HG03521 (cell line): Measurements from ENCODE around the gene KCNJ10.

ENCODE experiments used
- ATAC-seq: cut with Tn5 transposase; IDR thresholded peaks from one replicate; pipeline ENCODE4 v1.9.1; 2021; ENCODE audit warnings: mild to moderate bottlenecking, moderate library complexity; ENCODE audit not compliant: unreplicated experiment

Gene KCNJ10

DNA sequence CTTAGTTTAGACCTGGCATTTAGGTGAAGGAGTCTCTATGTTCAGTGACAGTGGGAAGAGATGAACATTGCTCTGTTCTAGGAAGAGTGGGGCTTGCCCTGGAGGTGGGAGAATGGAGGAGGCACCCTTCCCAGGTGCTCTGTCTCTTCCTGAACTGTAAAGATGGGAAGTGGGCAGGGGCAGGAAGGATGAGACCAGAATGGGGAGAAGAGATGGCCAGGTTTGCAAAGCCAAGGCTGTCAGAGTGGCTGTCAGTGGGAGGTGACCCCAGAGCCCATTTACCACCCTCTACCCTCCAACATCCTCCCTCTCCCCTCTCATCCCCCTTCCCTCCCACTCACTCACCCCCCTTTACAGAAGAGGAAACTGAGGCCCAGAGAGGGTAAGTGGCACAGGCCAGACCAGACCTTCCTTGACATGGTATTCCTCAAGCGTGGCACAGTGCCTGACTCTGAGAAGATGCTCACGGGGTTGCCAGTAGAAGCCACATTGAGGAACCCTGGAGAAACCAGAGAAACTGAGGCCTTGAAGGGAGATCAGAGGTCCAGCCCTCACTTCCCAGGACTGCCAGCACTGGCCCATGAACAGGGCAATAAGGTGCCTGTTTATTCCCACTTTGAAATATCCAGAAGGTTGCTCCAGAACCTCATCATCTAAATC, 29.9 kb upstream of the KCNJ10 start:
- ATAC-seq: no peak

DNA sequence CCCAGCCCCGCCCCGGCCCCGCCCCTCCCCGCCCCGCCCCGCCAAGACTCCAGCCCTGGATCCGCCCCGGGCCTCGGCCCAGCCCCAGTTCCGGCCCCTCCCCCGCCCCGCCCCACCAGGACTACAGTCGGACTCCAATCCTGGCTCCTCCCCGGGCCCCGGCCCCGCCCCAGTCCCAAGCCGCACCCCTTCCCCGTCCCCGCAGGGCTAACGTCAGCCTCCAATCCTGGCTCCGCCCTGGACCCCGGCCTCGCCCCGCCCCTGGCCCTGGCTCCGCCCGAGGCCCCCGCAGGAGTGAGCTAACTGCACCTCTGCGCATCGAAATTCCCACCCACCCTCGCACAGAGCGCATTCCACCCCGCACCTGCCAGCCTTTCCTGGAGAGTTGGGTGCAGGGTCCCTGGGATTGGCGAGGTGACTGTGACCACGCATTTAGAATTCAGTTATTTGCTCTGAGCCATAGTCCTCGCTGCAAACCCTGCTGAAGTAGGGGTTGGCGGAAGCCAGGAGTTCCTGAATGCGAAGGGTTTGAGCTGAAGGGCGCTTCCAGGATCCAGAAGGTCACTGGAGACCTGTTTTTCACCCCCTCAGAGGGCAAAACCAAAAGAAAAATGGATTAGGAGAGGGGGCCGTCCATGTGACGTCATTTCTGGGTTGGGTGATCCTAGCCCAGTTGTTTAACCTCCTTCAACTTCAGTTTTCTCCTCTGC, 29.0 kb upstream of the KCNJ10 start:
- peak; percentile 83 for ATAC-seq

DNA sequence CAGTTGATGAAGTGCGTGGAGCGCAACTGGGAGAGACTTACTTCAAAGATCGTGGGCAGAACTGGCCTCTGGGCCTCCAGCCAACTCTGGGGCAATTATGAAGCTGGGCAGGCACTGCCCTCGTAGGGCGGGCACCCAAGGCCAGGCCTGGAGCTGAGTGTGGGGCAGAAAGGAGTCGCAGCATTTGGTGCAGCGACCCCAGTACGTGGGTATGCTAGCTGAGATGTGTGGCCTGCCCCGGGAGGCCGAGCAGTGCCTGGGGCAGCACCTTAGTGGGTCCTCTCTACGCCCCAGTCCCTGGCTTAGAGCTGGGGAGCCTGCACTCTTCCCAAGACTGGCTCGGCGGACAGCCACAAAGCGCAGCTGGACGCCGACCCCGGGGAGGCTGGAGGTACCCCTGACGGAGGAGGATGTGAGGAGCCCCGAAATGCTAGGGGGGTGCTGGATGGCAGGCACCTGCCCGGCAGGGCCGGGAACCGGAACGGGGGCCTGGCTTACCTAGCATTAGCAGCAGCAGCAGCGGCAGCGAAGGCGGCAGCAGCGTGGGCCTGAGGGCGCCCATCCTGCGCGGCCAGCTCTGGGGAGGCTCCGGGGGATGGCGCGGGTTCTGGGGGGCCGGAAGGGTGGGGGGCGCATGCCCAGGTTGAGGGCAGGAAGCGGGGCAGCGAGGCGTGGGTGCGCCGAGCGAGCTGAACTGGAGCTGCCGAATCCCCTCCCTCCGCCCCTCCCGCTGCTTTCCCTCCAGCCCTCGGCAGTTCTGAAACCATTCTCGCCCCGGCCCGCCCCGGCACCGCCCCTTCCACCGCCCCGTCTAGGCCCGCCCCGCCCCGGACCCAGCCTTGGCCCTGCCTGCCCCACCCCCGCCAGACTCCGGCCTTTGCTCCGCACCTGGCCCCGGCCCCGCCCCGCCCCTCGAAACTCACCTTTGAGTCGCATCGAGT, 28.2 kb upstream of the KCNJ10 start, which contains the start of gene IGSF8:
TSS of gene IGSF8 (minus strand) at position 709 of the 941 bp plus-strand sequence. CDS start at position 562, 147 bp downstream.
- peak; percentile 54 for ATAC-seq

DNA sequence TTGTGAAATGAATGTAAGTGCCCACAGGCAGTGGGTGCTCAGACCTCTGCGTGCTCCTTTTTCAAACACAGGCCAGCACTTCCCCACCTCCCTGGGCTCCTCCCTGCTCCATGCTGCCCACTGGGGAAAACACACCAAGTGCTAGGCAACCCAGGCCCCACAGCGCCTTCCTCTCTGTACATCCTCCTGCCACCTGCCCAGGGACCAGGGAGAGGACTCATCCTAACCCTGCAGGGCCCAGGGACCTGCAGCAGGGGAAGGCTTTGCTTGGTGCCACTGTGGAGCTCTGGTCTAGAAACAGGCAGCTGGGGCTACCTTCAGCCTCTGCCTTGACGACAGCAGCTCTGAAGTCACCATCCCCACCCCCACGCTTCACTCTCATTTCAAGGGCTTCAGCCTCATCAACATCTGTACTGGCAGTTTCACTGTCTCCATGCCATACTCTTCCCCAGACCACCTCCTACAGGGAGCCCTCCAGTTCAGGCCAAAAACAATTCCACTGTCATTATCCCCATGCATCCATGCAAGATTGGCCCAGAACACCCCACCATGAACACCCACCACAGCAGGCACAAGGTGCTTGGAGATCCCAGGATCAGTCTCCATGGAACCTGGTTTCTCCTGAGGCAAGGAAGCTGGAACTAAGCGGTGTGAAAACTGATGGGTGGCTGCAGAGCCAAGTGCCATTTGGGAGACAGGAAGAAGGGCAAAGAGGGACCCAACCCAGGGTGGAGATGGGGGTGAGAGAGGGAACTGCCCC, 27.4 kb upstream of the KCNJ10 start:
- ATAC-seq: no peak

DNA sequence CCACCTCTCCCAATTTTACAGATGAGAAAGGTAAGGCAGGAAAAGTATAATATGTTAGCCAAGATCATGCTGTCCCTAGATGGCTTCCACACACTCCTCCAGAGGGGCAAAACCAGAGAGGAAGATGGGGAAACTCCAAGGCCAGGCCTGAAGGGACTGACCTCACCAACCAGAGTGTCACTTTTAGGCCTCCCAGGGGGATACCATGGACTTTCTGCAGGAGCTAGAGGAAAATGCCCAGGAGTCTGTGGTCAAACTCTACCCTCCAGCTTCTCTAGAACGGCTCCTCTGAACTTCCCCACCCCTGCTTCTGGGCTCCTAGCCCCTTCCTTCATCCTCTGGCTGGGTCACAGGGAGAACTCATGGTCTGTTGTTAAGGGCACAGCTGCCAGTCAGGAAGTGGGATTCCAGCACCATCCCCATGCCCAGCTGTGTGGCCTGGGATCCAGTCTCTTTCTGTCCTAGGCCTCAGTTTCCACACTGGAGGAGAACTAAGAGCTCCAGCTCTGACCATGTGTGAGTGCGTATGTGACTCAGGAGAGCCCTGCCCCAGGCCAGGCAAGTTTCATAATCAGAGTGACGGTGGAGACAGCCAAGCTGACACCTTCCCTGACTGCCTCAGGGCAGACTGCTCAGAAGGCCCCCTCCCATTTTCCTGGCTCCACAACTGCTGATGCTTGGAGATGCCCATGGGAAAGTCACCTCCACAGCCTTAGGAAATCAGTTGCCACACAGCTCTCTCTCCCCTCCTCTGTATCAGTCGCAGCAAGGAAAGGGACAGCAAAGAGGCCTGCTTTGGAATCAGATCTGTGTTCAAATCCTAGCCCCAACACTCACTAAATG, 26.5 kb upstream of the KCNJ10 start:
- no peak for ATAC-seq

DNA sequence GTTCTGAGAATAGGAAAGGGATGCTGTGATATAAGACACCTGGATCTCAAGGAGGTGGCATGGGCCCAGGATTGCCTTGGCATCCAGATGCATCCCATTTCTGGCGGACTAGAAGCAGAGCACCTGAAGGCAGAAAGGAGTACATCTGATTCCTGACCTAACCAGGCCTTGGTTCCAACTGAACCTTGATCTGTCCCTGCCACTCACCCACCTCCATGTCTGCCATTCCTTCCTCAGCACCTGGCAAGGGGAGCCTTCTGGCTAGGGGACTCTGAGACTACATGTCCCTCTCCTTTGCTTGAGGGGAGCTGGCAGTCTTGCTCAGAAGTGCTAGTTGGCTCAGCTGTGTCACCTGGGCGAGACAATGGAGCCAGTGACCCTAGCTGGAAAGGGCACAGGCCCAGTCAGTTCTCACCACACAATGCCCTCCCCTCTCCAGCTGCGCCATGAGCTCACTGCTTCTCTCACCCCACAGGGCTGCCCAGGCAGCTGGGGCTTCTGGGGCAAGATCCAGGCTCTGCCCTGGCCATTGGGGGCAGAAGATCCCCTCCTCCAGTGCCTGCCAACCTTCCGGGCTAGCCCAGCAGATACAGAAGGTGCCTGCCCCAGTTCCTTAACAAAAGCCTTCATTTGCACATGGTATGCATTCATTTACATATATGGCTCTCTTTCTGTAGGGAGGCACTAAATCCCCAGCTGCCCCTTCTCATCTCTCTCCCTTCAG, 25.6 kb upstream of the KCNJ10 start:
- no peak for ATAC-seq

DNA sequence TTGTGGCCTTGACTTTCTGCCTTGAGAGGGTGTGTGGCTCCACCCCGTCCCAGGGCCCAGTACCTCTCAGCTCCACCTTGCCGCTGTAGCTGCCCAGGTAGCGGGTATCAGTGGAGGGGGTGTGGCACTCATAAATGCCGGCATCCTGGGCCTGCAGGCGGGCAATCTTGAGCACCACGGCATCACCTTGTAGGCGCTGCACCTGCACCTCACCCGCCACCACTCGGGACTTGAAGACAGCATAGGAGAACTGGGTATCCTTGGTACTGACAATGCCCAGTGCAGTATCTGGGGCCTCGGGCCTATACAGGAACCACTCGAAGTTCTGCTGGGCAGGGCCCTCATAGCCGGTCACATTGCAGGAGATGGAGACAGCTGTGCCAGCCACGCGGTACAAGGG, 24.8 kb upstream of the KCNJ10 start:
- no peak for ATAC-seq

DNA sequence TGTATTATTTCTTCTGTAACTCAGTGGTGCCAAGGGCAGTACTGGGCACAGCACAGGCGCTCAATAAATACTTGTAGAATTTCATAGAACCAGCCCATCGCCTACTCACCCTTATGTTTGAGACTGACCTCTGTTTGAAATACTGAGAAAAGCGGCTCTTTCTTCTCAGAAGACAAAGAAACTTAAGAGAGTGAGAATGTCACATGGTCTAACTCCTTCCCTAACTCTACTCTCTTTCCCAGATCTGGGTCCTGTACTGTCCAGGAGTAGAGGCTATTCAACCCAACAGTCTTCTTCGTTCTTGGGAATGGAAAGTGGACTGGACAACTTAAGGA, 24.3 kb upstream of the KCNJ10 start:
- ATAC-seq: no peak

DNA sequence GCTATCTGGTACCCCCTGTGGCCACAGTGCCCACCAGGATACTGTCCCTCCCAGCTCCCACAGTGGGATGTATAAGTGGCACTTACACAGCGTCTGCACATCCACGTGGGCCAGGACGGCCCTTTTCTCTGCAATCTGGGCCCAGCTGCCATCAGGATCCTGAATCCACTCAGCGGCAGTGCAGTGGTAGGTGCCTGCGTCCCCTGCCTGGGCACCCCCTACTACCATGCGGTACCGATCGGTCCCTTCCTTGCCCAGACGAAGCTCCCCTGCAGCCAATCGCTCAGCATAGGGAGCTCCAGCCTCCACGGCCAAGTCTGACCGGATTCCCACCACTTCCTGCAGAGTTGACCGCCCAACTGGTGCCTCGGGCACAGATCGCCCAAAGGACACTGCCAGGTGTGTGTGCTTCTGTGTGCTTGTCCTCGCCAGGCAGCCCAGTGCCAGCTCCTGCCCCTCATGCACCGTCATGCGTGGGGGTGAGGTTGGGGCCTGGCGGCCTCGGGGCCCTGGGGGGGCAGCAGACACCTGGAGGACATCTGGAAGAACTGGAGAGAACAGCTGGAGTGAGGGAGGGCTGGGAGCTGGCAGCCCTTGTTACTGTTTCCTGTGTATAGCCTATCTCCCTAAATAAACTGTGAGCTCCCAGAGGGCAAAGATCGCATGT, 23.8 kb upstream of the KCNJ10 start:
- no peak for ATAC-seq

DNA sequence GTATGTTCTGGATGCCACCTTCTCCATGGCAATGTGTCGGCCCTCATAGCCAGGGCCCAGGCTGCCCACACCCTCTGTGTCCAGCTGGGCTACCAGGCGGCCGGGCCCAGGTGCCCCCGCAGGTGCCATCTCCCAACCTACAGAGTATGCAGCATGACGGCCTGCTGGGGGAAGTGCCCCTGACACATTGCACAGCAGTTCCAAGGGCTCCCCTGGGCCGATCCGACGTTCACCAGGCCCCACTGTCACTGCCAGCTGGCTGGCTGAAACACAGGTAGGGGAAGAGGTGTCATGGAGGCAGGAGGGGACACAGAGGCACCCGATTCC, 23.1 kb upstream of the KCNJ10 start:
- no peak for ATAC-seq

DNA sequence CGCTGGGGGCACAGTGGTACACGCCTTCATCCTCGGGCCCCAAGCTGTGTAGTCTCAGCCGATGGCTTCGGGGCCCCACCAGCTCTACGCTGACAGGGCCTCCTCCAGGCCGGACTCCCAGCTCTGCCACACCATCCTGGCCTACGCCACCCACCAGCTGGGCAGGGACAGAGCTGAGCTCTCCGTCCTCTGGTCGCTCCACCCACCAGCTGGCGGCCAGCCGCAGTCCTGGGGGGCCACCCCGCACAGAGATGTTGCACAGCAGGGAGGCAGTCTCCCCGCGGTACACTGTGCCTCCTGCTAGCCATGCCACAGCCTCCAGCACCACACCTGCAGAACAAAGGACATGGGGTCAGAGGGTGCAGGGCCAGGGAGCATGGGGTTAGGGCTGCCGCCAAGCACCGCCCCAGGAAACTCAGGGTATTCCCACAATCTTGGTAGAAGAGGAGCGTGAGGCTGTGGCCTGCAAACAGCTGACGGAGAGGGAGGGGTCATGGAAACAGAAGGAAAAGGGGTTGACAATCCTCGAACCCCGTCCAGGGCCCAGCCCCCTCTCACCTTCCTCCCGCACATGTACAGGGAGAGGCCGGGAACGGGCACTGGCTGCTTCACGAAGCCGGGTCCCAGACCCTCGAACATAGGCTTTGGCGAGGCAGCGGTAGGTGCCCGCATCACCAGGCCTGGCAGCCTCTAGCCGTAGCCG, 22.6 kb upstream of the KCNJ10 start:
- no peak for ATAC-seq

DNA sequence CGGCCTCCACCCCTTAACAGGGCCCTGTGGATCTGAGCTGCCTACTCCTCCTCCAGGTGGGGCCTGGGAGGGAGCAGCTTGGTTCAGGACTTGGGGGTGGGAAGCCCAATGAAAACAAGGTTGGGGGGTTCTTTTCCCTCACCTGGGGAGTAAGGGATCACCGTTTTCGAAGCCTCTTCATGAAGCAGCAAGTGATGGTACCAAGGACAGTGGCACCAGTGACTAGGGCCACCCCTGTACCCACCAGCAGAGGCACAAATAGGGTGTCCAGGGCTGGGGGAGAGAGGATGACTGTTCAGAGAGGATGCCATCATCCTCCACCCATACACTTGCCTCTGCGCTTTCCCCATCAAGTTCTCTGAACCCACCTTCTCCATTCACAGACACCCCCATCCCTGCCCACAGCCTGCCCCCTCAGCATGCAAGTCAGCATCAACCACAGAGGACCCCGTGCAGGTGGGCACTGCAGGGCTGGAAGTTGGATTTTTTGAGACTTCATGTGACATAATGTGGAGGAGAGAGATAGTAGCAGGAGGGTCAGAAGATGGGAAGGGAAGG, 21.8 kb upstream of the KCNJ10 start:
- no peak for ATAC-seq

DNA sequence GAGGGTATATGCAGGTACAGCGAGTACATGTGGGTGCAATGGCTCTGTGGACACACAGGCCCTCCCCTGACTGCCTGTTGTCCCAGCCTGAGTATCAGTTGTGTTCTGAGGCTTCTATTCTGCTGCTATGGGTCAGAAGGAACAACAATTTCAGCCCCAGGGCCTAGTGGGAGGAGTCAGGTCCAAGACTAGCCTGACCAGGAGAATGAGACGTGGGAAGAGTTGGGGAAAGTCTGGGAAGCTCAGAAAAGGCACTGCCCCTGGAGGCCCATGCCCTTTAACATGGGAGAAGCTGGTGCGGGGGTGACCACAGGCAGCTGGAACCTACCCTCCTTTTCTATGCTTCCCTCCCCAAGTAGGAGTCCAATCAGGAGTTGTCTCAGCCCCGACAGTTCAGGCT, 20.8 kb upstream of the KCNJ10 start:
- no peak for ATAC-seq

DNA sequence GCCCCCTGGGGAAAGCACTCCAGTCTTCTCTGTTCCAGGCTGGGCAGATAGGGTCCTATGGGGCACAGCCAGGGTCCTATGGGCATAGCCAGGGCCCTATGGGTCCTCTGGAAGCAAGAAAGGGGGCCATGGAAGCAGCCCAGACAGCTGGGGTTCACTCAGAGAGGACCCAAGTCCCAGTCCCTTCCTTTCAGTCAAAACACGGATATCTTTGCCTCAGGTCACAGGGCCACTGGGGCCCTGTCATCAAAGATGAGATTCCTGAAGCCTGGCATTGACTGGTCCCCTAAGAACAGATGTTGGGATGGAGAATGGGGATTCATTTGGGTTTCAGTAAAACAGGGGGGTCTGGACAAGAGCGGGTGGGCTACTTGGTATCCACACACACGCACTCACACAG, 19.9 kb upstream of the KCNJ10 start:
- ATAC-seq: no peak

DNA sequence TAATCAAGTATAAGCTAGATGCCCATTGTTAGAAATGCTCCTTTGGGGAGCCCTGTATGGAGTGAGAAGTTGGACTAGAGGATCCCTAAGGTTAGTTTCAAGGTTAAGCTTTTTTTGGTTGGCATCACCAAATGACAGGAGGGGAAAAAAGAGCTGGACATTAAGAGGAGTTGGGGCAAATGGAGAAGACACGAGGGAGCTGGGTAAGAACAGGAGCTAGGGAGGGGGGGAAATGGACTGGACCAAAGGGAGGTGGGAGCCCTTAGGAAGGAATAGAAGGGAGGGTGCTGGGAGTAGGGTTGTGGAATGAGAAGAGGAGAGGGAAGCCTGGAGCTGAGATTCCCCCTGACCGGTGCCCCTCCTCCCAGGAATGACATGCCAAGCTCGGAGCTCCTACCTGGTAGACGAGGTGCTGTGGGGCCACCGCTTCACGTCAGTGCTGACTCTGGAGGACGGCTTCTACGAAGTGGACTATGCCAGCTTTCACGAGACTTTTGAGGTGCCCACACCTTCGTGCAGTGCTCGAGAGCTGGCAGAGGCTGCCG, 17.2 kb upstream of the KCNJ10 start:
- ATAC-seq: no peak

DNA sequence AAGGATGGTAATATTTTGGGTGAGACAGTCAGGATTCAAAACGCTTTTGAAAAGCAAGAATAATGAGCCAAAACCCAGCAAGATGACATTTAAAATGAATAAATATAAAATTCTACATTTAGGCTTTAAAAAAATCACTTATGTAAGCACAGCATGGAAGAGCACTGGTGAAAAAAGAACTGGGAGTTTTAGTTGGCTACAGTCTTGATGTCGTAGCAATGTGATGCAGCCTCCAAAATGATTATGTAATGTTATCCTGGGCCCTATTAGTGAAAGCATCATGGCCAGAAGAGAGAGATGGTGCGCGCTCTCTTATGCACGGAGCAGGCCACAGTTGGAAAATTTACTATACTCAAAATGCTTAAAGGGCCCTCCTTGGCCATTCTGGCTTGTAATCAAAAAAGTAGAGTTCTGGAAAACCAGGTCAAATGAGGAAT, 16.5 kb upstream of the KCNJ10 start:
- no peak for ATAC-seq

DNA sequence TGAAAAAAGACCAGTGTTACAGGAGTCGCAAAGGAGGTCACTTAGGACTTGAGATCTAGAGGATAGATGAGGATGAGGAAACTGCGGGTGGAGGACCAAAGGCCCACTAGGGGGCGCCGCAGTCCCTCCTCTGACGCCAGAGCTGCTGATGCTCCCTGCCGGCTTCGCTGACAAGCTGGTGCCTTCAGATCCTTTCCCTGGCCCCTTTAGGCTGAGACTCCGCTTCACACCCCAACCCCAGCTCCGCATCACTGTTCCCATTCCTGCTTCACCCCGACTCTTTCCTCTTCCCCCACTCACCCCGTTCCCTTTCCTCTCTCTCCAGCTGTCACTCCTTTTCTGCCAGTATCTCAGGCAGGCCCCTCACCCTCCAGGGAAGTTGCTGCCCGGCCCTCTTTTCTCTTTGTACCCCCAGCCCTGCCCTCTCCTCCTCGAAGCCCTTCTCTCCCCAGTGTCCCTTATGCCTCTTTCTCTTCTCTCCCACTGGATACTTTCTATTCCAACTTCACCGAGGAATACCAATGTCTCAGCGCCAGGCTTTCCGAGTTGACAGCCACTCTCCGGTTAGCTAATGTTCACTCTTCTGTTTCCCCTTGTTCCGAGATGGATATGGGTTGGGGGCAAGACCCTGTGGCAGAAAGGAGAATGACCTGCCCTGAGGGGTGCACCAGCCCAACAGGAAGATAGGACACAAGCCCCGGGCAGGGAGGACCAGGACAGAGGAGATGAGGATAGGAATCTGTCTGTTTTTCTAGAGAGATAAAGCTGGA, 15.9 kb upstream of the KCNJ10 start:
- ATAC-seq: no peak
